HepG2 (cell line): ENCODE data around the gene NEDD4L. TPM values are rescaled to one million over a fixed set of nuclear protein-coding genes. Genes with fewer than 3 reads are reported as not detected.

ENCODE experiments used
- ARID2 ChIP-seq: sonication (generic); formaldehyde crosslinking; IDR thresholded peaks from 2 replicates; pipeline ENCODE4 v1.8.1; 2022; ENCODE audit warnings: mild to moderate bottlenecking, missing genetic modification reagents, borderline replicate concordance
- ATRX ChIP-seq: sonication (generic); formaldehyde crosslinking; IDR thresholded peaks from 2 replicates; pipeline ENCODE4 v1.4.0; 2020; ENCODE audit warnings: missing genetic modification reagents, borderline replicate concordance
- FOXA3 ChIP-seq: IDR thresholded peaks from 2 replicates; pipeline ENCODE4 v1.6.1; 2016; ENCODE audit warnings: missing genetic modification reagents, missing compliant biosample characterization
- FOXJ3 ChIP-seq: sonication (generic); formaldehyde crosslinking; IDR thresholded peaks from 2 replicates; pipeline ENCODE4 v1.4.0; 2020; ENCODE audit warnings: missing genetic modification reagents, mild to moderate bottlenecking, borderline replicate concordance
- GABPB1 ChIP-seq: IDR thresholded peaks from 2 replicates; pipeline ENCODE4 v1.6.1; 2016; ENCODE audit warnings: mild to moderate bottlenecking, missing genetic modification reagents, moderate library complexity, missing compliant biosample characterization
- HINFP ChIP-seq: sonication (generic); formaldehyde crosslinking; IDR thresholded peaks from 2 replicates; pipeline ENCODE4 v1.4.0; 2020; ENCODE audit warnings: low read depth, mild to moderate bottlenecking, missing genetic modification reagents
- HOMEZ ChIP-seq: IDR thresholded peaks from 2 replicates; pipeline ENCODE4 v1.6.1; 2016; ENCODE audit warnings: low read depth
- KMT2A ChIP-seq: sonication (generic); formaldehyde crosslinking; IDR thresholded peaks from 2 replicates; pipeline ENCODE4 v1.4.0; 2020; ENCODE audit warnings: missing genetic modification reagents
- NR1H2 ChIP-seq: sonication (generic); formaldehyde crosslinking; IDR thresholded peaks from 2 replicates; pipeline ENCODE4 v1.8.1; 2022; ENCODE audit warnings: low read depth, missing genetic modification reagents, borderline replicate concordance
- POGK ChIP-seq: sonication (generic); formaldehyde crosslinking; conservative IDR thresholded peaks from 2 replicates; pipeline ENCODE4 v1.8.0; 2022; ENCODE audit warnings: mild to moderate bottlenecking, moderate library complexity, missing genetic modification reagents
- STAG1 ChIP-seq: sonication (generic); formaldehyde crosslinking; IDR thresholded peaks from 2 replicates; pipeline ENCODE4 v1.4.0; 2020; ENCODE audit warnings: missing genetic modification reagents
- ZBTB10 ChIP-seq: sonication (generic); formaldehyde crosslinking; IDR thresholded peaks from 2 replicates; pipeline ENCODE4 v1.4.0; 2020; ENCODE audit warnings: missing genetic modification reagents, borderline replicate concordance
- ZBTB7B ChIP-seq: sonication (generic); formaldehyde crosslinking; IDR thresholded peaks from 2 replicates; pipeline ENCODE4 v1.4.0; 2020; ENCODE audit warnings: missing genetic modification reagents
- ZNF274 ChIP-seq: sonication (generic); formaldehyde crosslinking; IDR thresholded peaks from 2 replicates; pipeline ENCODE4 v1.5.1; 2020; ENCODE audit warnings: mild to moderate bottlenecking, missing genetic modification reagents
- ZNF3 ChIP-seq: IDR thresholded peaks from 2 replicates; pipeline ENCODE4 v1.7.0; 2017; ENCODE audit warnings: inconsistent platforms
- ZNF33A ChIP-seq: sonication (generic); formaldehyde crosslinking; IDR thresholded peaks from 2 replicates; pipeline ENCODE4 v1.5.1; 2020; ENCODE audit warnings: missing genetic modification reagents, mild to moderate bottlenecking, moderate library complexity, borderline replicate concordance
- ZNF383 ChIP-seq: sonication (generic); formaldehyde crosslinking; IDR thresholded peaks from 2 replicates; pipeline ENCODE4 v1.4.0; 2020; ENCODE audit warnings: missing genetic modification reagents, mild to moderate bottlenecking, borderline replicate concordance
- ZNF503 ChIP-seq: sonication (generic); formaldehyde crosslinking; IDR thresholded peaks from 2 replicates; pipeline ENCODE4 v1.4.0; 2020; ENCODE audit warnings: missing genetic modification reagents
- ZNF572 ChIP-seq: sonication (generic); formaldehyde crosslinking; IDR thresholded peaks from 2 replicates; pipeline ENCODE4 v1.5.1; 2020; ENCODE audit warnings: mild to moderate bottlenecking, missing genetic modification reagents
- ZNF629 ChIP-seq: sonication (generic); formaldehyde crosslinking; conservative IDR thresholded peaks from 2 replicates; pipeline ENCODE4 v1.5.0; 2020; ENCODE audit warnings: missing genetic modification reagents
- polyA plus RNA-seq, 8 experiments: library from polyadenylated mRNA; depleted of rRNA in 3 of 8; stranded (reverse) in 7 of 8; unstranded in 1 of 8; fragments of >200 nt; fragmentation: Illumina TruSeq in 4 of 8; extraction: Trizol in 4 of 8; gene quantifications; 2 replicates each; pipeline versions ENCODE4 v1.2.1 to v1.2.3, GENCODE V29; 2011 to 2016; ENCODE audit warnings: low read depth in 4 of 8, missing spikeins in 1 of 8, mixed read lengths in 1 of 8; ENCODE audit not compliant: insufficient read depth in 1 of 8
- total RNA-seq, 5 experiments: library from RNA; depleted of rRNA; stranded (reverse); fragments of >200 nt; fragmentation: Illumina TruSeq; extraction: Trizol; gene quantifications; 2 replicates each; pipeline ENCODE4 v1.2.3, GENCODE V29; 2016; ENCODE audit warnings: low read depth in 1 of 5

Gene NEDD4L
- total and polyA plus RNA-seq, 2 of the 13 experiments (the other 11 are each of a cell fraction or from before 2014, with no cell fraction given), result 168 to 390 TPM

GRCh38 chr18:58402951-58403702, 359.1 kb downstream of the NEDD4L start (continued):
- 0 out of 2 replicates have a peak, but pooled peaks have one; percentile 44 for TF ChIP-seq ZNF629
- TF ChIP-seq NR1H2, result no peak
- TF ChIP-seq ZNF3 (CRISPR knock-in tag), result no peak
- peak; percentile 88; the same call in 1 of the 2 replicates for TF ChIP-seq FOXJ3 (CRISPR knock-in tag)
- TF ChIP-seq ATRX, result no peak
- no peak for TF ChIP-seq ZNF383 (CRISPR knock-in tag)
- peak; percentile 63; the same call in 1 of the 2 replicates for TF ChIP-seq ZNF503 (CRISPR knock-in tag)
- TF ChIP-seq ZNF274, result peak; percentile 92
- no peak for TF ChIP-seq POGK (CRISPR knock-in tag)
- no peak for TF ChIP-seq ARID2
- TF ChIP-seq STAG1, result peak; percentile 46
- peak; percentile 82 for TF ChIP-seq HOMEZ (CRISPR knock-in tag)
- peak; percentile 96 for TF ChIP-seq ZBTB7B (CRISPR knock-in tag)
- TF ChIP-seq GABPB1 (CRISPR knock-in tag), result peak; percentile 82
- TF ChIP-seq KMT2A (CRISPR knock-in tag), result peak; percentile 43; the same call in 1 of the 2 replicates
- TF ChIP-seq ZNF33A, result no peak
- 0 out of 2 replicates have a peak, but pooled peaks have one; percentile 5 for TF ChIP-seq HINFP (CRISPR knock-in tag)
- TF ChIP-seq ZNF572, result peak; percentile 96
- peak; percentile 31; the same call in 1 of the 2 replicates for TF ChIP-seq ZBTB10 (CRISPR knock-in tag)
- TF ChIP-seq FOXA3 (CRISPR knock-in tag), result peak; percentile 91
